Muscle of back (tissue), 11 donors: Measurements from ENCODE around the gene SFXN5. TPM values are rescaled to one million over a fixed set of nuclear protein-coding genes. Genes with fewer than 3 reads are reported as not detected.

Source experiments
- DNase-seq, 3 donors: peaks; one replicate each; pipeline versions ENCODE4 v3.0.0 to v3.0.0-alpha.2; 2013
- polyA plus RNA-seq, 10 donors: library from polyadenylated mRNA; unstranded; fragments of 120-200 nt; gene quantifications; one replicate each; pipeline ENCODE4 v1.2.1, GENCODE V29; 2013; ENCODE audit not compliant: insufficient read length in 10 of 10

The SFXN5 gene
- polyA plus RNA-seq, 10 donors: 4.8 to 7.8 (median 6.3) TPM

DNA sequence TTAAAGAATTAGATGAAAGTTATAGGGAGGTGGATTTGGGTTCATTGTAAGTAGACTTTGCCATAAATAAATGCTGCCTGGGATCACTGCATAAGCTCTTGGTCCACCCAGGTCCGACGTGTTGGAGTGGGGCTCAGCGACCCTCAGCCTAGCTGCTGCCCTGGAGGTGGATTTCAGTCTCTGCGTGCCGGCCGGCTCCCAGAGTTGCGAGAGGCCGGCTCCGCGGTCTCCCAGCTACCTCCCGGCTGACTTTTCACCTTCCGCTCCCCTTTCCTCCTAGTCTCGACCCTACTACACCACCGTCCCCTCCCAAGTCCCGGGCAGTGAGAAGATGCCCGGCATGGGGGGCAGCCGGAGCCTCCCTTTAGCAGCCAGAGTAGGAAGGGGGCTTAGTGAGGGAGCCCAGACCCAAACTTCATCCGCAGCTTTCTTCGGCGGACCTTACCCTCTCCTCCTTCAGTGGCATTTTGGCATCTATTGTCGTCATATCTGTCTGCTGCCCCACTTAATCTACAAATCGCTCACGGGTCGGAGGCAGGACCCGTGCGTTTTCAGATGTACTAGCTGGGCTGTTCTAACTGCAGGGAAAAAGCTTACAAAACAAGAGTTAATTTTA is 146.1 kb downstream of the SFXN5 start:
- peak in 1 of 3 donors; percentile 30 for DNase-seq

DNA sequence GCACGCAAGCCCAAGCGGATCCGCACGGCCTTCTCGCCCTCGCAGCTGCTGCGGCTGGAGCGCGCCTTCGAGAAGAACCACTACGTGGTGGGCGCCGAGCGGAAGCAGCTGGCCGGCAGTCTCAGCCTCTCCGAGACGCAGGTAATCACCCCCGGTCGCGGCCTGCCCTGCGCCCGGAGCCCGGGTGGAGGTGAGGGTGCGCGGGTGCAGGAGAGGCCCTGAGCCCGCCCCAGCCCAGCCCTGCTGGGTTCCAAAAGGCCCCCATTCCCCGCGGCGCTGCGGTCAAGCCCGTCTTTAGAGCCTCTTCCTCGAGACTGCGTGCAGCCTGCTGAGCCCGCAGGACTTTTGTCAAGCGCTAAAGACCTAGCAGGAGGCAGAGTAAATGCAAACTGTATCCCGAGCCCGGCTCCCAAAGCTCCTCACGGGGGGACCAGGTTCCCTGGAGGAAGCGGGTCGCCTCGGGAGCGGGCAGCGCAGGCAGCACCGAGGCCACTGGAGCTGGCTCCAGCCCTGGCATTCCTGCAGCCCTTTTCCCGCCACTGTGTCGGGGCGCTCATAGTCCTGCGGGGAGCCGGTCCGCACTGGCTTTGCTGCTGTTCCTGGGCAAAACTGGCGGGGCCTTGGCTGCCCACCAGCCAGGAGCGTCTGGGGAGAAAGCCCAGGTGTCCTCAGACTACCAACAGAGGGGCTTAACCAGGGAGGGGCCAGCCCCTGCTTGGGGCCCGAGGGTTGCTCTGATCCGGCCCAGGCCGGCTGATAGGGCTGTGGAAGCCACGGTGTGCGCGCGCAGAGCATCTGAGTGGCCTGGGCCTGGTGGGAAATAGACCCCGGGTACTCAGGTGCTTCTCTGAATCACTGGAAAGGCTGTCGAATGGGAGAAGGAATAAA is 146.9 kb downstream of the SFXN5 start:
- DNase-seq: peak in 1 of 3 donors; percentile 30

DNA sequence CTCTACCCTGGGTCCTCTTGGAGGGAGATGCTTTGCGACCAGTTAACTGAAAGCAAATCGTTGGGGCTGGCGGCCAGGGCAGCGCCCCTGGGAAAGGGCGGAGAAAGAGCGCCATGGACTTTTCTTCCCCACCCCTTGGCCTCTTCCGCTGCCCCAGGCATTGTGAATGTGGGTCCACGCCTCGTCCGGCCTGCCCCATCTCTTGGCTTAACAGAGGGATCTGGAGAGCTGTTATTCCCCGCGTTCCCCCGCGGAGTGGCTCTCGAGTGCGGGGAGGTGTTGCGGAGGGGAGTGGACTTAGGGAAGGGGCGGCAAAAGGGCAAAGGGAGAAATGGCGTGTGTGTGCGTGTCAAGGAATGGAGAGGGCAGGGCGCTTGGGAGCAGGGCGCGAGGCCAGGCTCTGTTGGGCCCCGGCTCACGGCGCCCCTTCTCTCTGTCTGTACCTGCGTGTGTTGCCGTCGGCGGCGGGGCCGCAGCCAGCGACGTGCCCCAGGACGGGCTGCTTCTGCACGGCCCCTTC is 147.6 kb downstream of the SFXN5 start:
- DNase-seq: peak in 1 of 3 donors; percentile 17

DNA sequence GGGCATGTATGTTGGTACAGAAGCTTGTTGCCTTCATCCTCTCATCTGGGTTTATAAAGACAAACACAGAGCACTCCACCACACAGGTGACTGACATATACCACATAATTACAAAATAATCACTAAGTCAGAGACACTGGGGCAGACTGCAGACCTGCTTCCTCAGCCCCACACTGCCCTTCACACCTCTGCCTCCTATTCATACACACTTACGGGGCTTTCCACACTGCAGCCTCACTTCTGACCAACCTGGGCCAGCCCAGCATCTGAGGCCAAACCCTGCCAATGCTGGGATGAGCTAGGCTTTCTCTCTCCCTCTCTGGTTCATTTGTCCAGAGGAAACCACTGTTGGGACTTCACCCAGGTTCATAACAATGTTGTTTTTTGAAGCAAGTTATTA is 149.7 kb downstream of the SFXN5 start:
- no peak for DNase-seq

DNA sequence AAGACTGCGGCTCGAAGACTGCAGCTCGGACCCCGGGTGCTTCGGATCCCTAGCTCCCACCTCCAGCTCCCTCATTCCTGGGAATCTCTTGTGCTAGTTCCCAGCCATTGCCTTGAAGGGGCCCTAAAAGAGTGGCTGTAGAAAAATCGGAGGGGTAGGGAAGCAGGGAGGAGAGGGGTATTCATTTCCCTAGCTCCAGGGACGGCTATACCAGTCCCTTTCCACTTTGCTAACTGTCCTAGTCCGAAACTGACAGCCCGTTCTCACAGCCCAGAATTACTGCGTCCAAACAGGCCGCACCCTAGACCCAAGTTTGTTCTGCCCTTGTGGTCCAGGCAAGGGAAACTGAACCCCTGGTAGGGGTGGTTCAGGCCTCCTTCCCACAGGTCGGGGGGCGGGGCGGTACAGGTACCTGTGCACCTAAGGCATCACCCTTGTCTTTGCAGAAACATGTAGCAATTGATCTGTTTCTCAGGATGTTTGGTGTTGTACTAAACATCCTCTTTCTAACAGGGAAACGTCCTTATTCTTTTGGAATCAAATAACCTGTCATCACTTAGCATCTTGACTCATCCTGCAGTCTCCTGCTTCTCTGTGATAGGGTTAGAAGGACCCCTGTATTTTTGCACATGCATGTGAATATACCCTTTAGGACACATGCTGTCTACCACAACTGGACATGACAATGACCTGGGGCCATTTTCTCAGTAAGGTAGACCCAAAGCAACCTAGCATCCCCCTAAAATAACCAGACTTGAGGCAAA is 150.2 kb downstream of the SFXN5 start:
- no peak for DNase-seq

DNA sequence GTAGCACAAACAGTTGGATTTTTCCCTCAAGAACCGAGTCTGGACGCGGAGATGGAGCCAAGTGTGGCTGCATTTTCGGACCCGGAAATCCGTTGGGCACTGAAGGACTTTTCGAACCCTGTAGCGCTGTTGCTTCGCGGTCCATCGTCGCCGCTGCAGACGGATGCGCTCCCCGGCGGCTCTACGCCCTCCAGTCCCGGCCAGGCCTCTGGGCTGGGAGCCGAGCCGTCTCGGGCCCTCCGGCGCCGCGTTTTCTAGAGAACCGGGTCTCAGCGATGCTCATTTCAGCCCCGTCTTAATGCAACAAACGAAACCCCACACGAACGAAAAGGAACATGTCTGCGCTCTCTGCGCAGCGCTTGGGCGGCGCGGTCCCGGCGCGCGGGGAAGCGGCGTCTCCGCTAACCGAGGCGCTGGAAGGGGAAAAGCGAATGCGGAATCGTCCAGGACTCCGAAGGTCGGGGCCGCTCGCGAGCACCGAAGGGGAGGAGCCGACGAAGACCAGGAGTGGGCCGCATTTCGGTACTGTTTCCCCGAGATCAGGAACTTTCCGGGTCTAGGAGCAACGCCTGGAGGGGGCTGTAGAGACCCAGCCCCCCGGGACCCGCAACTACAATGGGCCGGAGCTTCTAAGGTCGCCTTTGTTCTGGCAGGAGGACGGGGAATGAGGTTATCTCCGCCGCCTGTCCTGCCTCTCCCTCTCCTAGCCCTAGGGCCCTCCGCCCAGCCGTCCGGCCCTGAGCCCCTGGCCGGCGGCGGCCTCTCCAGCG is 151.0 kb downstream of the SFXN5 start:
- peak in 2 of 3 donors; percentile 46 to 81 for DNase-seq

DNA sequence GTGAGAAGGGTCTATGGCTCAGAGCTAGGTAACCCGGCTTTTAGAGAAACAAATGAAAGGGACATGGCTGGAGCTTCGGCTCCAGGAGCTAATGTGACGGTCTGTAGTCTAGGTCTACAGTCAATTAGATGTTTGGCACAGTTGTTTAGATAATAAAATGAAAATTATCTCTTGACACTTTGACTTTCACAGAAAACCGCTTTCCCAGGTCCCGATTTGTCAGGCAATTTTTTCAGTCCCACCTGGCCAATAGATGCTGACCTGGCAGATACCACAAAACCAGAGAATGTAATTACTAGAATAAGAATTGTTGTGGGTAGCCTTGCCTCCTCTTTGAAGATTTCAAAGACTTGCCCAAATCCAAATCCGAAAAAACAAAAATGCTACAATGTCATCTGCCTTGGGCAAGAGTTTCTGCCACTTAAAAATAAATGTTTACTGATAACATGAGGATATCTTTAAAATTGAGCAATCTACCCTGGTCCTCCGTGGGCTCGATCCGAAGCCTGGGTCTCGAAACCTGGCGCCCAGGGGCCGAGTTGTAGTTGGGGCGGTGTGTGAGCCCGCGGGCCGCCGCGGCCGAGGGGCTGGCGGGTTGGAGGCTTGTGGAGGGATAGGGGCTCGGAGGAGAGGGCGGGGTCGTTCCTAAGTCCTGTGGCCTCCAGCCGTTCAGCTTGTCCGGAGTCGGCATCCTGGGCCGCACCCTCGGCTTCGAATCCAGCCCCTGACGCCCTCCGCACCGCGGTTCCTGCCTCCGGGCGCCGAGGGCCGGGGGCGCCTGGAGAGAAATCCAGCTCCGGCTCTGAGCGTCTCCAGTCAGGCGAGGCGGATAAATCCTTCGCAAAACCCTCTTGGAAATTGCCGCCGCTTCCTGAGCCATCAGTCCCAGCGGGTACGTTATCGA is 151.8 kb downstream of the SFXN5 start:
- DNase-seq: peak in 1 of 3 donors; percentile 25

DNA sequence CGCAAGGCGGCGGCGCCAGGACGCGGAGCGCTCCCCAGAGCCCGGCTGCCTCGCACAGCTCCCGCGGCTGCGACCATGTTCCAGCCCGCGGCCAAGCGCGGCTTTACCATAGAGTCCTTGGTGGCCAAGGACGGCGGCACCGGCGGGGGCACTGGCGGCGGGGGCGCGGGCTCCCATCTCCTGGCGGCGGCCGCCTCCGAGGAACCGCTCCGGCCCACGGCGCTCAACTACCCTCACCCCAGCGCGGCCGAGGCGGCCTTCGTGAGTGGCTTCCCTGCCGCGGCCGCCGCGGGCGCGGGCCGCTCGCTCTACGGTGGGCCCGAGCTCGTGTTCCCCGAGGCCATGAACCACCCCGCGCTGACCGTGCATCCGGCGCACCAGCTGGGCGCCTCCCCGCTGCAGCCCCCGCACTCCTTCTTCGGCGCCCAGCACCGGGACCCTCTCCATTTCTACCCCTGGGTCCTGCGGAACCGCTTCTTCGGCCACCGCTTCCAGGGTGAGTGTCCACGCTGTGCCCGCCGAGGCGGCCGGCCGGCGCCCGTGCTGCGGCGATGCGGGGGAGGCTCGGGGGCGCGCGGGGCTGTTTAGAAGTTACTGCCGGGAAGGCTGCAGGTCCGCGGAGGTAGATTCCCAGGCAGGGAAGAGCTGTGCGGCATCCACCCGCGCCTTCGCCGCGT is 153.5 kb downstream of the SFXN5 start:
- DNase-seq: peak in 1 of 3 donors; percentile 55

DNA sequence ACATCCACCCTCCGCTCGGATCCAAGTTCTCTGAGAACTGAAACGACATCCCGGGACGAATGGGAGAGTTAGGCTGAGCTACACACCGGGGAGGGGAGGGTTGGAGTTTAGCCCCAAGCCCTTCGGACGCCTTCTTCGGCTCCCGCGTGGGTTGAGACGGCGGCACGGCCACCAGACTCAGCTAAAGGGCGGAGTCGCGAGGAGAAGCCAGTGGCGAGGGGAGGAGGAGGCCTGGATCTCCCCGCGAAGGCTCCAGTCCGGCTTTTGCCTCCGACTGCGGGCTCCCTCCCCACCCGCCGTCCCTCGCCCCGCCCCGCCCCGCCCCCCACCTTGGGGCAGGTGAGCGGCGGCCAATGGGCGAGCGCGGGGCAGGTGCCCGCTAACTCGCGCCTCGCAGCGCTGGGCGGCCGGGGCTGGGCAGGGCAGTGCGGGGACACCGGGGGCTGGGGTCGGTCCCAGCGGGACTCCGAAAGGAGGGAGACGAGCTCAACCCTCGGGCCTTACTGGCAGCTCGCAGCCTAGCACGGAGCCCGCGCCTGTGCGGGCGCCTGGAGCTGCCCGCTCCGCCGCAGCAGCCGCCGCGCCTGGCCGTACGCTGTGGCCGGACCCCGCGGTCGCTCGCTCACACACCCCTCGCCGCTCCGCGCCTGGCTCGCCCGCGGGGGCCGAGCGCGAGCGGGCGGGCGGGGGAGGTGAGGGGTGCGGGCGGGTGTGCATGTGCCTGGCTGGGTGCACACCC is 154.2 kb downstream of the SFXN5 start, which contains the start of gene EMX1:
TSS of gene EMX1 (plus strand) at position 382 of the 739 bp plus-strand sequence. CDS start at position 716, 334 bp downstream.
- no peak for DNase-seq

DNA sequence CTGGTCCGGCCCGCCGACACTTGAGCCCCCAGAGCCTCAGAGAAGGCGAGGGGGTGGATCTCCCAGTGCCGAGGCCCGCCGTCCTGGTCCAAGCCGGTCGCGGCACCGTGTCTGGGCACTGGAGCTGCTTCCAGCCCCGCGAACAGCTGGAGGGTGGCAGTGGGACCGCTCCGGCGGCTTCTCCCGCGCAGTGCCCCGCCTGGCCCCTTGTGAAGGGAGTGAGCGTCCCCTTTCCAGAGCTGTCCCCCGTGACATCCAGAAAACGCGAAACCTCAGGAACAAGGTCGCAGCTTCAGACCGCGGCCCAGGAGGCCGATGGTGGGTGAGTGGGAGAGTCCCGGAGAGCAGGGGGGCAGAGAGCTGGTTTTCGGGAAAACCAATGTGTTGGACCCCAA is 154.8 kb downstream of the SFXN5 start:
- DNase-seq: no peak

DNA sequence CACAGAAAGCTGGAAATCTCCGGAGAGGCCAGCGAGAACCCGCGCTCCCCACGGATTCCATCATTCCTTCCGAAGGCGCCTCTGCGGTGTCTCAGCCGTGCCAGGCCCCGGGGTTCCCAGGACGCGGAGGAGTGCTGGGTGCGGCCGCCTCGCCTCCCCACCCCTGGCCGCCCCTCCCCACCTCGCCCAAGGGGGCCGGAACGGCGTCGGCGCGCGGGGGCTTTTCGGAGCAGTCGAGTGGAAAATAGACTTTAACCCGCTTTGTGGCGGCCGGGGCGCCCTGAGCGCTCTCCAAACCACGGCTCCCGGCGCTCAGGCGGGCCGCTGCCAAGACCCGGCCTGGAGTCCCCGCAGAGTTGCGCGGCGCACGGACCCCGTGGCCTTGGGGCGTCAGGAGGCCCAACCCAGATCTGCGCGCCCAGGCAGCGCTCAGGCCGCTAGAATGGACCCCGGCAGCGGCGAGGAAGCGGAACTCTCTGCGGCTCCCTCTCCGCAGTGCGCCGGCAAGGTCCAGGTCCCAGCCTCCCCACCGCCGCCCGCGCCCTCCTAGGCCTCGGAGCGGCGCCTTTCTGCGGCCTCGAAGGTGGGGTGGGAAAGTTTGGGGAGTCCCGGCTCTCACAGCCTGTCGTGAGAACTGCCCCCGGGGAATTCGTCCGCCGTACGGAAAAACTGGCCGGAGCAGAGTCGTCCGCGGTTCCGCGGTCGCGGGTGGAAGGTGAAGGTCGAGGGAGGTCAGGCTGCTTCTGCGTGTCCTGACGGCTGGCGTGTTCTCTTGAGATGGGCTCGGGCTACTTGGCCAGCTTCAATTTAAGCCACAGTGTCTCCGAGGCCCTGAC is 155.4 kb downstream of the SFXN5 start:
- peak in 2 of 3 donors; percentile 35 to 71 for DNase-seq

DNA sequence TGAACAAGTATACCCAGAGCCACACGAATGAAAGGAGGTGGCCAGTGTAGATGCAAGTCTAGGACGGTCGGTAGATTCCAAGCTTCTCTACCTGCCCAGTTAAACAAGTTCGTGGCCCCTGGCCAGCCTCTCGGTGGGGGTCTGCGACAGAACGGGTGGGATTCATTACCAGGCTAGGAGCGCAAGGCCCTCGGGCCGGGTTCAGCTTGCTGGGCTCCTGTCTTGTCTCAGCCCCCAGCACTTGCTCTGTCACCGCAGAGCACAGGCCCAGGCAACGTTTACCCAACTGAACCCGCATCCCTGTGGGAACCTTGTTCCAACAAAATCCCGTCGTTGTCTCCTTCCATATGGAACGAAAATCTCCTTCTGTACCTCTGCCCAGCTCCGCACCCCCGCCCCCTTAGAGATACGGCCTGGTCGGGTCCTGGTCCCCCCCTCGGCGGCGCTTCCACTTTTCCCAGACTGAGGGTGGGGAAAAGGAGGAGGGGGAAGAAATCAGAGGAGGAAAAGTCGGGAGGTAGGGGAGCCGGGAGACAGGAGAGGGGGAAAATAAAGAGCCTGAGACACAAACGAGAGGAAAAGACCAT is 156.1 kb downstream of the SFXN5 start:
- no peak for DNase-seq

DNA sequence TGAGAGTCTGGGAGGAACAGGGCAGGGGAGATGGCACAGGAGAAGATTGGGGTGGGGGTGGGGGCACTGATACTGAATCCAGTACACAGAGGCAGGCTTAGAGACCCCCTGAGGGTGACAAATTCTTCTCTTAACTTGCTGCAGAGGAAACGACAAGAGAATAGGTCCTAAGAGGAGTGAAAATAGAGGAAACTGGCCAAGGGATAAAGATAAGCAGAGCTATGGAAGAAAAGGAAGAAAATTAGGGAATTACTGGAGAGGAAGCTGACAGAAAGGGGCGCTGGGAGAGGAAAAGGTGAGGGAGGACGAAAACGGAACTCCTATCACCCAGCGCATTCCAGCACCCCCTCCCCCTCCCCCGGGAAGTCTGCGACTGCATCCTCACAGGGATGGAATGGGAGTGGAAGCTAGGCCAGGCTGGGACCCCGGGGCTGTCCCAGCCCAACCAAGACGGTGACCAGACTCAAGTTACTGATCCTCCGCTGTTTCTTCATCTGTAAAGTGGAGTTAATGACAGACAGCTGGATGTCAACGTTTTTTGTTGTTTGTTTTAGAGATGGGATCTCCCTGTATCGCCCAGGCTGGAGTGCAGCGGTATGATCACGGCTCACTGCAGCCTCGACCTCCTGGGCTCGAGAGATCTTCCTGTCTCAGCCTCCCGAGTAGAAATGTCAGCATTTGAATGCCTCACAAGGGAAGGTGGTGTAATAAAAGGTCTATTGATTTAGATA is 156.8 kb downstream of the SFXN5 start:
- DNase-seq: no peak

DNA sequence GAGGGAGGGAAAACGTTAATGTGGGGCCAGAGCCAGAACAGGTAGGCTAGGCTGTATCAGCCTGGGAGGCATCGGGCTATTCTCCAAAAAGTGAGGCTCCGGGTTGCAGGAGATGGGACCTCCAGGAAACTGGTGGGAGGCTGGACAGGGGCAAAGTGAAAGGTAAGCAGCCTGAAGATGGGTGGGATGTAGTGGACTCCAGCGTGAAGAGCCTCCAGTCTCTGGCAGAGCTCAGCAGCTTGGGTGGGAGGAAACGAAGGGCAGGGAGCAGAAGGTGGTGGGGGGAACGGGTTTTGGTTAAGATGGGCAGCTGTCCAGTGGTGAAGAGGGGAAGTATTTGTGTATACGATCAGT is 157.3 kb downstream of the SFXN5 start:
- no peak for DNase-seq

DNA sequence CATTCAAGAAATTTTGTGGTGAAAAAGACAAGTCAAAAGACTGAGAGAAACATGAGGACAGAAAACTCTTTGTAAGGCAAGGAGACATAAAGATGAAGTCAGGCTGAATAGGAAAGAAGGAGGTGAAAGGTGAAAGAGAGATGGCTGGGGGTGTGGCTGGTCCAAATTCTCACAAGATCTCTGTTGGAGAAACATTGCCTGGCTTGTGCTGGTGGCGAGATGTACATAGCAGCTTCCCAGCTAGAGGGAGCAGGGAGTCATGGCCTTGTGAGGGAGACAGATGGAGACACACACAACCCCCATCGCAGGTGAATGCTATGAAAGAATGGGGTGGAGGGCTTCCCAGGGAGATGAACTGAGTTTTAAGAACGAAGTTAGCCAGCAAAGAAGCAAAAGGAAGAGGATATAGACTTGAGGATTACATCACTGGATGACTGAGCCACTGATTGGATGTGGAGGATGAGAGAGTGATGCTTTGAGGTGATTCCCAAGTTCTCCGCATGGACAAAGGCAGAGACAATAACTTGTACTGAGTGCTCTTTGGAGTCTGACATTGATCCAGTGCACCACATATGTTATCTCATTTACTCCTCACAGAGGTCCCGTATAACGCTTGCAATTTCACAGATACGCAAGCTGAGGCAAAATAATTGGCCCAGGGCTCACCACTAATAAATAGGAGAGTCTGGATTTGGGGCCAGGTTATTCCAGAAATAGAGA is 157.9 kb downstream of the SFXN5 start:
- DNase-seq: no peak

DNA sequence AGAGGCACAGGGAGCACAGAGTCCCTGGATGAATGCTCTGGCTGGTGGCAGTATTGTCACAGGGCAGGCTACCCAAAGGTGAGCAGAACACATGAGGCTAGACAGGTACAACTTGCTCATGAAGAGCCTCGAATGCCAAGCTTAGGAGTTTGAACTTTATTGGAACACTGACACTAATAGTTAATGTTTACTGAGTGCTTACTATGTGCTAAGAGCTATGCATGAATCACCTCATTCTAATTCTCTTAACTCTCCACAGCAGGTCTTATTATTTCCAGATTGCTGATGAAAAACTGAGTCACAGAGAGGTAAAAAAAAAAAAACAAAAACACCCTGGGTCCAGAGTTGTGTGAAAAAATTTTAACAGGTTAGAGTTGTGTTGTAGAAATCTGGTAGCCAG is 160.3 kb downstream of the SFXN5 start:
- DNase-seq: no peak
